Germinal center (tissue), 1 donor: ENCODE measurements around the gene PTH1R.
A peak's percentile ranks its signal among the peaks of the same experiment; 100 is the strongest.

Source experiments
- DNase-seq: peaks from one replicate; pipeline ENCODE4 v3.0.0; 2012; ENCODE audit warnings: mixed read lengths, low spot score

PTH1R gene

GRCh38 chr3:46913644-46914043, 36.1 kb downstream of the PTH1R start:
- DNase-seq: no peak

- DNase-seq: no peak
Observed at GRCh38 chr3:46914849-46915248, 37.3 kb downstream of the PTH1R start.

- DNase-seq: no peak
Observed at GRCh38 chr3:46915297-46915822, 37.8 kb downstream of the PTH1R start.

GRCh38 chr3:46916278-46916677, 38.8 kb downstream of the PTH1R start:
- no peak for DNase-seq

- no peak for DNase-seq
Observed at GRCh38 chr3:46916799-46917198, 39.3 kb downstream of the PTH1R start.

GRCh38 chr3:46917257-46917656, 39.7 kb downstream of the PTH1R start:
- DNase-seq: no peak

GRCh38 chr3:46918202-46918601, 40.7 kb downstream of the PTH1R start:
- no peak for DNase-seq

- no peak for DNase-seq
Observed at GRCh38 chr3:46918634-46919033, 41.1 kb downstream of the PTH1R start.

- DNase-seq: no peak
Observed at GRCh38 chr3:46921041-46921440, 43.5 kb downstream of the PTH1R start.

- no peak for DNase-seq
Observed at GRCh38 chr3:46921871-46922271, 44.4 kb downstream of the PTH1R start.

- no peak for DNase-seq
Observed at GRCh38 chr3:46922426-46922825, 44.9 kb downstream of the PTH1R start.

- no peak for DNase-seq
Observed at GRCh38 chr3:46922871-46923558, 45.5 kb downstream of the PTH1R start.

GRCh38 chr3:46923559-46924350, 46.2 kb downstream of the PTH1R start:
- peak; percentile 60 for DNase-seq

GRCh38 chr3:46924921-46925584, 47.5 kb downstream of the PTH1R start:
- no peak for DNase-seq

GRCh38 chr3:46925585-46925934, 48.0 kb downstream of the PTH1R start:
- DNase-seq: no peak

- DNase-seq: no peak
Observed at GRCh38 chr3:46926039-46926438, 48.5 kb downstream of the PTH1R start.

GRCh38 chr3:46926447-46926846, 48.9 kb downstream of the PTH1R start:
- no peak for DNase-seq

GRCh38 chr3:46926871-46927717, 49.6 kb downstream of the PTH1R start:
- DNase-seq: peak; percentile 88

GRCh38 chr3:46927718-46928073, 50.2 kb downstream of the PTH1R start:
- no peak for DNase-seq

- peak; percentile 40 for DNase-seq
Observed at GRCh38 chr3:46928282-46928681, 50.8 kb downstream of the PTH1R start.

- peak; percentile 61 for DNase-seq
Observed at GRCh38 chr3:46929324-46929723, 51.8 kb downstream of the PTH1R start.
